ENCODE data around the gene KIAA0319L. TPM values are rescaled to one million over a fixed set of nuclear protein-coding genes. Genes with fewer than 3 reads are reported as not detected.
"Not testable (repeated sequence)": the region's sequence is repeated elsewhere in the genome, so short reads cannot be mapped to it uniquely, and the experiment has no call there.

KIAA0319L gene
- total RNA-seq, 1 experiment from 2014 or later = 20.9 TPM

DNA sequence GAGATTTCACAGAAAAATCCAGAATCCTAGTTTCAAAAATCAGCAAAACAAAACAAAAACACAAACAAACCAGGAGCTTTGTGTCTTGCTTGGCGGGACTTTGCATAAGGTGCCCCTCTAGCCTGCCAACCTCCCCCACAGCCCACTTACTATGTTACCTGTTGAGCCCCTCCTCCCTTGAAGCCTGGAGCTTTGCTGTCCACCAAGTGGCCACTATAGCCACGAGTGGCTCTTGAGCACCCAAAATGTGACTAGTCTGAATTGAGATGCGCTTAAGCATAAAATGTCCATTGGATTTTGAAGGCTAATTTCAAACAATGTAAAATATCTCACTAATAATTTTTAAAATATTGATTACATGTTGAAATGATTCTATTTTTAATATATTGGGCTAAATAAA, 28.1 kb upstream of the KIAA0319L start:
- ChIA-PET POLR2A (ENCODE audit: unreplicated experiment) (no interaction called here), CTCF (no interaction called here)
- intact Hi-C loops (cut with micrococcal nuclease) = no loop called here

DNA sequence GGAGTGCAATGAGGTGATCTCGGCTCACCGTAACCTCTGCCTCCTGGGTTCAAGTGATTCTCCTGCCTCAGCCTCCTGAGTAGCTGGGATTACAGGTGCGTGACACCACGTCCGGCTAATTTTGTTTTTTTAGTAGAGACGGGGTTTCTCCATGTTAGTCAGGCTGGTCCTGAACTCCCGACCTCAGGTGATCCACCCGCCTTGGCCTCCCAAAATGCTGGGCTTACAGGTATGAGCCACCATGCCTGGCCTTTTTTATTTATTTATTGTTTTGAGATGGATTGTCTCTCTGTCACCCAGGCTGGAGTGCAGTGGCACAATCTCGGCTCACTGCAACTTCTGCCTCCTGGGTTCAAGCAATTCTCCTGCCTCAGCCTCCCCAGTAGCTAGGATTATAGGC, 24.4 kb upstream of the KIAA0319L start:
- CTCF ChIA-PET; H3K4me1 ChIP-seq (ENCODE audit: insufficient read depth, low read length); H4K20me1 ChIP-seq (ENCODE audit: low read length); BruUV-seq (replicated peaks); intact Hi-C loops (cut with micrococcal nuclease); DNase-seq; H3K9ac ChIP-seq (ENCODE audit: low read length); H3K4me2 ChIP-seq (ENCODE audit: low read length); H3K36me3 ChIP-seq (ENCODE audit: low read depth, low read length); H3K9me2 ChIP-seq (replicated peaks; ENCODE audit: low read length); ATAC-seq; H3K79me2 ChIP-seq (ENCODE audit: low read length); H3K27me3 ChIP-seq (ENCODE audit: low read length); H3K9me3 ChIP-seq (ENCODE audit: low read length); H2AFZ ChIP-seq (ENCODE audit: low read length); H3K27ac ChIP-seq (ENCODE audit: low read length); H3K4me3 ChIP-seq (ENCODE audit: low read length); H3F3A ChIP-seq (ENCODE audit: low read length, unreplicated experiment): not testable (repeated sequence)
- POLR2A ChIA-PET (ENCODE audit: unreplicated experiment) = interaction anchor here (0.7 kb wide), 1 partner anchor 188 kb away, joined by 3 read pairs; the partner anchor contains the start of gene CLSPN

More for the DNA sequence above, 28.1 kb upstream of the KIAA0319L start:
- TF ChIP-seq, protein P1, sequence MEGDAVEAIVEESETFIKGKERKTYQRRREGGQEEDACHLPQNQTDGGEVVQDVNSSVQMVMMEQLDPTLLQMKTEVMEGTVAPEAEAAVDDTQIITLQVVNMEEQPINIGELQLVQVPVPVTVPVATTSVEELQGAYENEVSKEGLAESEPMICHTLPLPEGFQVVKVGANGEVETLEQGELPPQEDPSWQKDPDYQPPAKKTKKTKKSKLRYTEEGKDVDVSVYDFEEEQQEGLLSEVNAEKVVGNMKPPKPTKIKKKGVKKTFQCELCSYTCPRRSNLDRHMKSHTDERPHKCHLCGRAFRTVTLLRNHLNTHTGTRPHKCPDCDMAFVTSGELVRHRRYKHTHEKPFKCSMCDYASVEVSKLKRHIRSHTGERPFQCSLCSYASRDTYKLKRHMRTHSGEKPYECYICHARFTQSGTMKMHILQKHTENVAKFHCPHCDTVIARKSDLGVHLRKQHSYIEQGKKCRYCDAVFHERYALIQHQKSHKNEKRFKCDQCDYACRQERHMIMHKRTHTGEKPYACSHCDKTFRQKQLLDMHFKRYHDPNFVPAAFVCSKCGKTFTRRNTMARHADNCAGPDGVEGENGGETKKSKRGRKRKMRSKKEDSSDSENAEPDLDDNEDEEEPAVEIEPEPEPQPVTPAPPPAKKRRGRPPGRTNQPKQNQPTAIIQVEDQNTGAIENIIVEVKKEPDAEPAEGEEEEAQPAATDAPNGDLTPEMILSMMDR (conservative IDR thresholded peaks at IDR 0.05; ENCODE audit: low read depth, low read length) = no peak
- no peak for TF ChIP-seq EZH2phosphoT487 (IDR thresholded peaks at IDR 0.05; ENCODE audit: borderline replicate concordance, low read length)
- TF ChIP-seq EZH2 (IDR thresholded peaks at IDR 0.05; ENCODE audit: low read length, unreplicated experiment) = no peak
- no peaks in the 10 kb centered on the region for H3K79me2 ChIP-seq (ENCODE audit: low read length)
- H3K9me3 ChIP-seq (ENCODE audit: low read length) = no peaks in the 10 kb centered on the region
- no peak overlapping the region for H3K27ac ChIP-seq (ENCODE audit: low read length)
- H3K9ac ChIP-seq (ENCODE audit: low read length) = no peak overlapping the region
- no peak overlapping the region for H2AFZ ChIP-seq (ENCODE audit: low read length)
- H3K4me2 ChIP-seq (ENCODE audit: low read length) = no peak overlapping the region
- no TSS peak for BruUV-seq (replicated peaks)
- no peaks in the 10 kb centered on the region for H4K20me1 ChIP-seq (ENCODE audit: low read length)
- no peak overlapping the region for H3K4me3 ChIP-seq (ENCODE audit: low read length)
- ATAC-seq (no peak), DNase-seq (no peak)
- H3K27me3 ChIP-seq (ENCODE audit: low read length) = no peaks in the 10 kb centered on the region
- H3F3A ChIP-seq (ENCODE audit: low read length, unreplicated experiment) = no peaks in the 10 kb centered on the region
- H3K4me1 ChIP-seq (ENCODE audit: insufficient read depth, low read length) = no peaks in the 10 kb centered on the region
- no peaks in the 10 kb centered on the region for H3K9me2 ChIP-seq (replicated peaks; ENCODE audit: low read length)
- H3K36me3 ChIP-seq (ENCODE audit: low read depth, low read length) = no peaks in the 10 kb centered on the region

GRCh38 chr1:35580949-35581388, 23.8 kb upstream of the KIAA0319L start:
- Histone ChIP-seq H3K4me1 (ENCODE audit: insufficient read depth, low read length) (no peaks in the 10 kb centered on the region), H3F3A (ENCODE audit: low read length, unreplicated experiment) (no peaks in the 10 kb centered on the region), H3K9me3 (ENCODE audit: low read length) (no peaks in the 10 kb centered on the region), H3K36me3 (ENCODE audit: low read depth, low read length) (no peaks in the 10 kb centered on the region), H3K27ac (ENCODE audit: low read length) (no peak overlapping the region), H3K9me2 (replicated peaks; ENCODE audit: low read length) (no peaks in the 10 kb centered on the region), H2AFZ (ENCODE audit: low read length) (no peak overlapping the region), H4K20me1 (ENCODE audit: low read length) (no peaks in the 10 kb centered on the region), H3K27me3 (ENCODE audit: low read length) (no peaks in the 10 kb centered on the region), H3K9ac (ENCODE audit: low read length) (no peak overlapping the region), H3K79me2 (ENCODE audit: low read length) (no peaks in the 10 kb centered on the region), H3K4me3 (ENCODE audit: low read length) (no peak overlapping the region), H3K4me2 (ENCODE audit: low read length) (no peak overlapping the region)
- ChIA-PET POLR2A (ENCODE audit: unreplicated experiment) (interaction anchor here (0.7 kb wide), 1 partner anchor 189 kb away, joined by 3 read pairs; the partner anchor contains the start of gene CLSPN), CTCF (no interaction called here)
- intact Hi-C loops (cut with micrococcal nuclease) = no loop called here
- no peak for TF ChIP-seq EZH2 (IDR thresholded peaks at IDR 0.05; ENCODE audit: low read length, unreplicated experiment)
- TF ChIP-seq, protein P1 (conservative IDR thresholded peaks at IDR 0.05; ENCODE audit: low read depth, low read length) = no peak
- no peak for TF ChIP-seq EZH2phosphoT487 (IDR thresholded peaks at IDR 0.05; ENCODE audit: borderline replicate concordance, low read length)
- no peak for ATAC-seq
- no peak for DNase-seq
- BruUV-seq (replicated peaks) = no TSS peak

All from PC-3 (cell line).